Measurements from ENCODE around the gene SDR42E2. TPM values are rescaled to one million over a fixed set of nuclear protein-coding genes. Genes with fewer than 3 reads are reported as not detected.

Gene SDR42E2
- total and polyA plus RNA-seq, 2 of the 4 experiments (the other 2 are of a cell fraction), result not detected

DNA sequence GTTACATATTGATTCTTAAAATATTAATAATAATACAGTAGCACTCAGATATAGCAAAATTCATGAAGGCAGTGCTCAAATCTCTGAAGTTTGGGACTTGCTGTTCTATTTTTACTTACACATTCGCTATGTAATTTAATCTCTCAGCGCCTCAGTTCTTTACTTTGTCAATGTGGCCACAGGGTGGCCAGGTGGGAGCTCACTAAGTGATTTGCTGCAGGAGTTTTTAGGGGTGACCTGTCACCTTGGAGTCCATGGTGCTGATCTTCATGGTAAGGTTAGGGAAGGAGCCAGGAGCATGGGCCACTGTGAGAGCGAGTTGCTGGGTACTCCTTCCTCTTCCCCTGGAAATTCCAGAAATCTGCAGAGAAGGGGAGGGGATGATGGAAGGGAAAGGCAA, 41.9 kb upstream of the SDR42E2 start:
- intact Hi-C loops (cut with micrococcal nuclease), result no loop called here
- Histone ChIP-seq H3K4me3 (ENCODE audit: insufficient read depth, low read depth, low read length) (no peak overlapping the region), H2BK15ac (ENCODE audit: low read depth, low read length) (no peak overlapping the region), H2BK120ac (ENCODE audit: low read depth, low read length) (no peak overlapping the region), H3K56ac (ENCODE audit: extremely low read depth, insufficient read depth, low read length) (no peak overlapping the region), H4K20me1 (ENCODE audit: insufficient read depth, low read length) (no peaks in the 10 kb centered on the region), H3K36me3 (ENCODE audit: control insufficient read depth, insufficient read depth, low read length) (no peaks in the 10 kb centered on the region), H3K4me1 (ENCODE audit: control insufficient read depth, insufficient read depth, low read length) (no peaks in the 10 kb centered on the region), H2BK20ac (ENCODE audit: low read depth, low read length) (no peak overlapping the region), H3K27me3 (ENCODE audit: control insufficient read depth, insufficient read depth, low read length) (peaks cover 3% of the 10 kb centered on the region; the same call in 1 of the 2 replicates), H3K79me1 (ENCODE audit: low read depth in 1 of 2, low read length in 2 of 2) (no peaks in the 10 kb centered on the region), H3K4me2 (ENCODE audit: low read depth, low read length) (no peak overlapping the region), H2BK5ac (ENCODE audit: low read depth, low read length, poor library complexity, severe bottlenecking) (no peak overlapping the region), H3K14ac (replicated peaks; ENCODE audit: low read depth, low read length) (no peak overlapping the region), H3K27ac (ENCODE audit: insufficient read depth, low read length) (no peak overlapping the region), H4K5ac (ENCODE audit: low read depth, low read length) (no peak overlapping the region), H3K9me1 (ENCODE audit: insufficient read depth, low read length) (peaks cover 5% of the 10 kb centered on the region; the same call in 1 of the 2 replicates), H3K18ac (ENCODE audit: low read depth, low read length) (no peak overlapping the region), H2AK9ac (replicated peaks; ENCODE audit: low read depth, low read length, poor library complexity) (no peak overlapping the region), H4K8ac (ENCODE audit: low read depth in 2 of 2, low read length in 2 of 2) (no peak overlapping the region), H3K9ac (ENCODE audit: low read depth, low read length) (no peak overlapping the region), H4K91ac (ENCODE audit: insufficient read depth, low read depth, low read length) (no peak overlapping the region), H3K9me3 (ENCODE audit: control insufficient read depth, insufficient read depth, low read length) (no peaks in the 10 kb centered on the region), H2AK5ac (ENCODE audit: low read depth, low read length) (no peak overlapping the region), H3K4ac (ENCODE audit: low read depth, low read length) (no peak overlapping the region), H2AFZ (replicated peaks; ENCODE audit: low read length, poor library complexity) (no peak overlapping the region), H3K23ac (ENCODE audit: low read depth, low read length) (no peak overlapping the region)
- dilution Hi-C loops (cut with HindIII; ENCODE audit: low sequenced_read_pairs, unreplicated experiment), result no loop called here
- BruUV-seq (replicated peaks), result no TSS peak
- ChIA-PET POLR2A (ENCODE audit: unreplicated experiment) (no interaction called here), CTCF (no interaction called here)
- in situ Hi-C loops (cut with MboI; ENCODE audit: low sequenced_read_pairs), result no loop called here
- ATAC-seq (ENCODE audit: low read depth) (no peak), DNase-seq (no peak)
- no CpG with 5 or more reads among the region's 3 CpGs for WGBS, 2 experiments (ENCODE audit: extremely low coverage in 2 of 2, insufficient read length in 1 of 2)
- TF ChIP-seq SMC3 (IDR thresholded peaks at IDR 0.05; ENCODE audit: low read depth, low read length) (no peak), RAD21 (IDR thresholded peaks at IDR 0.05; ENCODE audit: low read length) (no peak), NFE2L2 (IDR thresholded peaks at IDR 0.05; ENCODE audit: low read depth, low read length) (no peak), BHLHE40 (IDR thresholded peaks at IDR 0.05; ENCODE audit: low read depth, low read length) (no peak), CEBPB (IDR thresholded peaks at IDR 0.05; ENCODE audit: low read depth, low read length) (no peak), MXI1 (IDR thresholded peaks at IDR 0.05; ENCODE audit: borderline replicate concordance, low read depth, low read length) (no peak), MAZ (IDR thresholded peaks at IDR 0.05; ENCODE audit: borderline replicate concordance, low read depth, low read length) (no peak), MAFK (IDR thresholded peaks at IDR 0.05; ENCODE audit: low read depth, low read length) (no peak), RFX5 (IDR thresholded peaks at IDR 0.05; ENCODE audit: low read depth, low read length) (no peak), RCOR1 (IDR thresholded peaks at IDR 0.05; ENCODE audit: insufficient replicate concordance, low read length) (no peak), CHD1 (IDR thresholded peaks at IDR 0.05; ENCODE audit: low read depth, low read length) (no peak), FOS (IDR thresholded peaks at IDR 0.05; ENCODE audit: low read depth, low read length) (no peak), POLR2A (IDR thresholded peaks at IDR 0.05; ENCODE audit: low read depth, low read length) (no peak)
- TF ChIP-seq, protein P1, sequence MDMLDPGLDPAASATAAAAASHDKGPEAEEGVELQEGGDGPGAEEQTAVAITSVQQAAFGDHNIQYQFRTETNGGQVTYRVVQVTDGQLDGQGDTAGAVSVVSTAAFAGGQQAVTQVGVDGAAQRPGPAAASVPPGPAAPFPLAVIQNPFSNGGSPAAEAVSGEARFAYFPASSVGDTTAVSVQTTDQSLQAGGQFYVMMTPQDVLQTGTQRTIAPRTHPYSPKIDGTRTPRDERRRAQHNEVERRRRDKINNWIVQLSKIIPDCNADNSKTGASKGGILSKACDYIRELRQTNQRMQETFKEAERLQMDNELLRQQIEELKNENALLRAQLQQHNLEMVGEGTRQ (IDR thresholded peaks at IDR 0.05; ENCODE audit: low read depth, low read length), result no peak
- TF ChIP-seq, protein P2, sequence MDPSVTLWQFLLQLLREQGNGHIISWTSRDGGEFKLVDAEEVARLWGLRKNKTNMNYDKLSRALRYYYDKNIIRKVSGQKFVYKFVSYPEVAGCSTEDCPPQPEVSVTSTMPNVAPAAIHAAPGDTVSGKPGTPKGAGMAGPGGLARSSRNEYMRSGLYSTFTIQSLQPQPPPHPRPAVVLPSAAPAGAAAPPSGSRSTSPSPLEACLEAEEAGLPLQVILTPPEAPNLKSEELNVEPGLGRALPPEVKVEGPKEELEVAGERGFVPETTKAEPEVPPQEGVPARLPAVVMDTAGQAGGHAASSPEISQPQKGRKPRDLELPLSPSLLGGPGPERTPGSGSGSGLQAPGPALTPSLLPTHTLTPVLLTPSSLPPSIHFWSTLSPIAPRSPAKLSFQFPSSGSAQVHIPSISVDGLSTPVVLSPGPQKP (IDR thresholded peaks at IDR 0.05; ENCODE audit: borderline replicate concordance, low read depth, low read length), result no peak
- TF ChIP-seq, protein P3, sequence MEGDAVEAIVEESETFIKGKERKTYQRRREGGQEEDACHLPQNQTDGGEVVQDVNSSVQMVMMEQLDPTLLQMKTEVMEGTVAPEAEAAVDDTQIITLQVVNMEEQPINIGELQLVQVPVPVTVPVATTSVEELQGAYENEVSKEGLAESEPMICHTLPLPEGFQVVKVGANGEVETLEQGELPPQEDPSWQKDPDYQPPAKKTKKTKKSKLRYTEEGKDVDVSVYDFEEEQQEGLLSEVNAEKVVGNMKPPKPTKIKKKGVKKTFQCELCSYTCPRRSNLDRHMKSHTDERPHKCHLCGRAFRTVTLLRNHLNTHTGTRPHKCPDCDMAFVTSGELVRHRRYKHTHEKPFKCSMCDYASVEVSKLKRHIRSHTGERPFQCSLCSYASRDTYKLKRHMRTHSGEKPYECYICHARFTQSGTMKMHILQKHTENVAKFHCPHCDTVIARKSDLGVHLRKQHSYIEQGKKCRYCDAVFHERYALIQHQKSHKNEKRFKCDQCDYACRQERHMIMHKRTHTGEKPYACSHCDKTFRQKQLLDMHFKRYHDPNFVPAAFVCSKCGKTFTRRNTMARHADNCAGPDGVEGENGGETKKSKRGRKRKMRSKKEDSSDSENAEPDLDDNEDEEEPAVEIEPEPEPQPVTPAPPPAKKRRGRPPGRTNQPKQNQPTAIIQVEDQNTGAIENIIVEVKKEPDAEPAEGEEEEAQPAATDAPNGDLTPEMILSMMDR (conservative IDR thresholded peaks at IDR 0.05; ENCODE audit: low read depth, low read length), result no peak

Data from IMR-90 (cell line).